ENCODE data around the gene CACNG4.
"Not testable (repeated sequence)": the region's sequence is repeated elsewhere in the genome, so short reads cannot be mapped to it uniquely, and the experiment has no call there.

CACNG4 gene

GRCh38 chr17:67018471-67019434 is 54.2 kb downstream of the CACNG4 start:
- no peak for DNase-seq (ENCODE audit: low read depth)

GRCh38 chr17:67019809-67020208 is 55.3 kb downstream of the CACNG4 start:
- no peak for DNase-seq (ENCODE audit: low read depth)

GRCh38 chr17:67020293-67020766 is 55.8 kb downstream of the CACNG4 start:
- no peak for DNase-seq (ENCODE audit: low read depth)

GRCh38 chr17:67021196-67021595 is 56.7 kb downstream of the CACNG4 start:
- DNase-seq (ENCODE audit: low read depth): no peak

GRCh38 chr17:67021743-67022450 is 57.4 kb downstream of the CACNG4 start:
- no peak for DNase-seq (ENCODE audit: low read depth)

- DNase-seq (ENCODE audit: low read depth): no peak
Observed at GRCh38 chr17:67022451-67022810, 57.9 kb downstream of the CACNG4 start.

- DNase-seq (ENCODE audit: low read depth): no peak
Observed at GRCh38 chr17:67024736-67025135, 60.2 kb downstream of the CACNG4 start.

GRCh38 chr17:67025216-67025792 is 60.8 kb downstream of the CACNG4 start:
- DNase-seq (ENCODE audit: low read depth): no peak

GRCh38 chr17:67026341-67026740 is 61.8 kb downstream of the CACNG4 start:
- no peak for DNase-seq (ENCODE audit: low read depth)

GRCh38 chr17:67027031-67027628 is 62.6 kb downstream of the CACNG4 start:
- no peak for DNase-seq (ENCODE audit: low read depth)

- no peak for DNase-seq (ENCODE audit: low read depth)
Observed at GRCh38 chr17:67030641-67031040, 66.1 kb downstream of the CACNG4 start.

- DNase-seq (ENCODE audit: low read depth): no peak
Observed at GRCh38 chr17:67032382-67032781, 67.9 kb downstream of the CACNG4 start.

- DNase-seq (ENCODE audit: low read depth): no peak
Observed at GRCh38 chr17:67032985-67033384, 68.5 kb downstream of the CACNG4 start.

GRCh38 chr17:67033613-67034012 is 69.1 kb downstream of the CACNG4 start:
- no peak for DNase-seq (ENCODE audit: low read depth)

GRCh38 chr17:67035131-67036083 is 70.9 kb downstream of the CACNG4 start:
- DNase-seq (ENCODE audit: low read depth): no peak

- DNase-seq (ENCODE audit: low read depth): no peak
Observed at GRCh38 chr17:67038861-67039365, 74.4 kb downstream of the CACNG4 start.

- DNase-seq (ENCODE audit: low read depth): no peak
Observed at GRCh38 chr17:67040652-67041051, 76.1 kb downstream of the CACNG4 start.

GRCh38 chr17:67041119-67041518 is 76.6 kb downstream of the CACNG4 start:
- not testable (repeated sequence) for DNase-seq (ENCODE audit: low read depth)

- no peak for DNase-seq (ENCODE audit: low read depth)
Observed at GRCh38 chr17:67041531-67041930, 77.0 kb downstream of the CACNG4 start.

GRCh38 chr17:67041941-67042899 is 77.7 kb downstream of the CACNG4 start:
- DNase-seq (ENCODE audit: low read depth): no peak

Data from fibroblast of the conjunctiva (primary cell).